ENCODE results near the gene CD276. TPM values are rescaled to one million over a fixed set of nuclear protein-coding genes. Genes with fewer than 3 reads are reported as not detected.

The CD276 gene
- polyA plus RNA-seq, 1 donor from 2014 or later: 70.4 TPM

- no peak overlapping the region for H3K4me3 ChIP-seq (ENCODE audit: low read length)
- no peak overlapping the region for H3K27ac ChIP-seq (ENCODE audit: low read length)
- no peaks in the 10 kb centered on the region for H3F3A ChIP-seq (ENCODE audit: insufficient read depth, low read length, poor library complexity, severe bottlenecking)
- H4K20me1 ChIP-seq (ENCODE audit: insufficient read depth): no peaks in the 10 kb centered on the region
- H3K9ac ChIP-seq (ENCODE audit: low read length): no peak overlapping the region
- H3K9me3 ChIP-seq (ENCODE audit: low read length): no peaks in the 10 kb centered on the region
- H3K4me2 ChIP-seq (ENCODE audit: low read length): no peak overlapping the region
- no peaks in the 10 kb centered on the region for H3K27me3 ChIP-seq (ENCODE audit: insufficient read depth, low read depth, low read length)
- no peak overlapping the region for H2AFZ ChIP-seq (ENCODE audit: low read depth, low read length)
- TF ChIP-seq RAD21 (conservative IDR thresholded peaks at IDR 0.05) (no peak), EP300 (conservative IDR thresholded peaks at IDR 0.05; ENCODE audit: poor library complexity, severe bottlenecking) (no peak), CTCF (IDR thresholded peaks at IDR 0.05; ENCODE audit: poor library complexity, severe bottlenecking) (no peak)
- TF ChIP-seq, protein P1, sequence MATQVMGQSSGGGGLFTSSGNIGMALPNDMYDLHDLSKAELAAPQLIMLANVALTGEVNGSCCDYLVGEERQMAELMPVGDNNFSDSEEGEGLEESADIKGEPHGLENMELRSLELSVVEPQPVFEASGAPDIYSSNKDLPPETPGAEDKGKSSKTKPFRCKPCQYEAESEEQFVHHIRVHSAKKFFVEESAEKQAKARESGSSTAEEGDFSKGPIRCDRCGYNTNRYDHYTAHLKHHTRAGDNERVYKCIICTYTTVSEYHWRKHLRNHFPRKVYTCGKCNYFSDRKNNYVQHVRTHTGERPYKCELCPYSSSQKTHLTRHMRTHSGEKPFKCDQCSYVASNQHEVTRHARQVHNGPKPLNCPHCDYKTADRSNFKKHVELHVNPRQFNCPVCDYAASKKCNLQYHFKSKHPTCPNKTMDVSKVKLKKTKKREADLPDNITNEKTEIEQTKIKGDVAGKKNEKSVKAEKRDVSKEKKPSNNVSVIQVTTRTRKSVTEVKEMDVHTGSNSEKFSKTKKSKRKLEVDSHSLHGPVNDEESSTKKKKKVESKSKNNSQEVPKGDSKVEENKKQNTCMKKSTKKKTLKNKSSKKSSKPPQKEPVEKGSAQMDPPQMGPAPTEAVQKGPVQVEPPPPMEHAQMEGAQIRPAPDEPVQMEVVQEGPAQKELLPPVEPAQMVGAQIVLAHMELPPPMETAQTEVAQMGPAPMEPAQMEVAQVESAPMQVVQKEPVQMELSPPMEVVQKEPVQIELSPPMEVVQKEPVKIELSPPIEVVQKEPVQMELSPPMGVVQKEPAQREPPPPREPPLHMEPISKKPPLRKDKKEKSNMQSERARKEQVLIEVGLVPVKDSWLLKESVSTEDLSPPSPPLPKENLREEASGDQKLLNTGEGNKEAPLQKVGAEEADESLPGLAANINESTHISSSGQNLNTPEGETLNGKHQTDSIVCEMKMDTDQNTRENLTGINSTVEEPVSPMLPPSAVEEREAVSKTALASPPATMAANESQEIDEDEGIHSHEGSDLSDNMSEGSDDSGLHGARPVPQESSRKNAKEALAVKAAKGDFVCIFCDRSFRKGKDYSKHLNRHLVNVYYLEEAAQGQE (IDR thresholded peaks at IDR 0.05; ENCODE audit: borderline replicate concordance): no peak
- no peaks in the 10 kb centered on the region for H3K79me2 ChIP-seq (replicated peaks; ENCODE audit: insufficient read depth, low read length)
- no peaks in the 10 kb centered on the region for H3K36me3 ChIP-seq (ENCODE audit: insufficient read depth, low read length)
- no peaks in the 10 kb centered on the region for H3K9me2 ChIP-seq (ENCODE audit: insufficient read depth, low read length)
Measured at GRCh38 chr15:73677733-73678132, 6.5 kb upstream of the CD276 start.

- Histone ChIP-seq H2AFZ (ENCODE audit: low read depth, low read length) (no peak overlapping the region), H3K36me3 (ENCODE audit: insufficient read depth, low read length) (no peaks in the 10 kb centered on the region)
- no peak for TF ChIP-seq POLR2AphosphoS5 (IDR thresholded peaks at IDR 0.05)
- TF ChIP-seq, protein P1 (IDR thresholded peaks at IDR 0.05; ENCODE audit: borderline replicate concordance): no peak
- TF ChIP-seq EZH2 (IDR thresholded peaks at IDR 0.05; ENCODE audit: borderline replicate concordance, insufficient read depth, low read length, poor library complexity, severe bottlenecking): no peak
- TF ChIP-seq CTCF (IDR thresholded peaks at IDR 0.05; ENCODE audit: poor library complexity, severe bottlenecking): no peak
- no peak for TF ChIP-seq RAD21 (conservative IDR thresholded peaks at IDR 0.05)
- no peak for TF ChIP-seq MXI1 (conservative IDR thresholded peaks at IDR 0.05; ENCODE audit: poor library complexity, severe bottlenecking)
- no peak for TF ChIP-seq TAF1 (IDR thresholded peaks at IDR 0.05; ENCODE audit: low read depth)
Measured at GRCh38 chr15:73678498-73678897, 5.7 kb upstream of the CD276 start.

More at GRCh38 chr15:73678498-73678897, 5.7 kb upstream of the CD276 start:
- Histone ChIP-seq H4K20me1 (ENCODE audit: insufficient read depth) (no peaks in the 10 kb centered on the region), H3K9ac (ENCODE audit: low read length) (no peak overlapping the region), H3F3A (ENCODE audit: insufficient read depth, low read length, poor library complexity, severe bottlenecking) (no peaks in the 10 kb centered on the region), H3K27me3 (ENCODE audit: insufficient read depth, low read depth, low read length) (no peaks in the 10 kb centered on the region), H3K79me2 (replicated peaks; ENCODE audit: insufficient read depth, low read length) (no peaks in the 10 kb centered on the region), H3K4me3 (ENCODE audit: low read length) (no peak overlapping the region), H3K27ac (ENCODE audit: low read length) (no peak overlapping the region), H3K4me2 (ENCODE audit: low read length) (no peak overlapping the region), H3K9me3 (ENCODE audit: low read length) (no peaks in the 10 kb centered on the region), H3K9me2 (ENCODE audit: insufficient read depth, low read length) (no peaks in the 10 kb centered on the region)
